Activated naive CD4-positive, alpha-beta T cell (primary cell): ENCODE measurements around the gene SLFN5.
"Not testable (repeated sequence)": the region's sequence is repeated elsewhere in the genome, so short reads cannot be mapped to it uniquely, and the experiment has no call there.

Source experiments
- DNase-seq, 4 experiments: peaks; one replicate each; lab custom pipeline; 2025; lab: John Stamatoyannopoulos, UW

The SLFN5 gene

DNA sequence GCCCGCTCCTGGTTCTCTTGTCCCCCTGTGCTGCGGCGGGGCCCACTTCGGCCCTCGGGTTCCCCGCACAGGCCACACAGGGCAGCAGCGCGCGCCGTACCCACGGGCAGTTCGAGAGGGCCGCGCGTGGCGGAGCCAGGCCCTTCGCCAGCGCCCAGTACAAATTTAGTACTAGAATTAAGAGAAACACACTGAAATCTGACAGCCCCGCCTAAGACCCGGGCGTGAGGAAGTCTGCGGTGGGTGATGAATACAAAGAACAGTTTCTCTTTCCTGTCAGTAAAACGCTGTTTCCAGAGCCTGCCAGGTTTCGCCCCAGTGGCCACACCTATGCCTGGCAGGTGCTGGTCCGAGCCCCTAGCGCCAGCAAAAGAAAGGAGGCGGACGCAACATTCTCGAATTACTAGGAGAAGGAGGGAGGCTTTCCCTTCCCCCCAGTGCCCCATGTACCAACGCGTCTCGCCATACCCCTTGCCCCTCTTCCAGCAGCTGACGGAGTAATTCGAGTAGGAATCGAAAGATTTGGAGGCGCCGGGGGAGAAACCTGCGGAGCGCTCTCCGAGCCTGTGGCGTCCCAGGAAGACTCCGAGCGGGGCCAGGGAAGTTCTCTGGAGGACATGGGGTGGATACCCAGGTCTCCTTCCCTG is 591 bp upstream of the SLFN5 start:
- DNase-seq: peak; percentile 35 to 80 (median 63)

DNA sequence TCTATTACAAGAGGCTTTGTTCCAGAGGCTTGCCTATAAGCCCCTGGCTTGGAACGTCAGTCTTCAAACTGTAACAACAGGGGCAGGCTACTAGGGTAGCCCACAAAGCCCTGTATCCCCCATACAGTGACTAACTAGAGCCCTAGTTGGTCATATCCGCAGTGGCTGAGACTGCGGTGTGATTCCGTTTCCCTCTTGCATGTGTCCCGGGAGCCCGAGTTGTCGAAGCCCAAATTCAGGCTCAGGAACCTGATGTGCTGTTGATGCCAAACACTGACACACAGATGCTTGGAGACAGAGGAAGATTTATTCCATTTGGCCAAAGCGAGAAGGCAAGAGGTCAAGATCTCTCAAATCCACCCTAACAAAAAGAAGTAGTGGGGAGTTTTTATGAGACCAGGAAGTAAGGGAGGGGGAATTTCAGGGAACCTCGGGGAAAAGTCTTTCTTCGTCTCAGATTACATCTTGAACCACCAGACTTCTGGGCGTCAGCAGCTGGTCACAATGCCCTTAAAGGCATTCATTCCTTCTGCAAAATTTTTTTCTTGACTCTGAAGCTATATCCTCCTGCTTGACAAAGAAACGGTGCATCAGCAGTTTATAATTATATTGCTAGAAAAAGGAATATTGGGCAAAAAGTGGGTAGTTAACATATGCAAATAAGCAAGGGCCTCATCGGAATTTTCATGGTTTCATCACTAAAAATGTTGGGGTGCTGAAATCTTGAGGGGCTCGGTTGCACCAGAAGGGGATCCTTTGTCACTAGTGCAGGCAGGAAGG is 879 bp downstream of the SLFN5 start:
- DNase-seq: peak in 3 of 4 experiments; percentile 10 to 44 (median 31)

DNA sequence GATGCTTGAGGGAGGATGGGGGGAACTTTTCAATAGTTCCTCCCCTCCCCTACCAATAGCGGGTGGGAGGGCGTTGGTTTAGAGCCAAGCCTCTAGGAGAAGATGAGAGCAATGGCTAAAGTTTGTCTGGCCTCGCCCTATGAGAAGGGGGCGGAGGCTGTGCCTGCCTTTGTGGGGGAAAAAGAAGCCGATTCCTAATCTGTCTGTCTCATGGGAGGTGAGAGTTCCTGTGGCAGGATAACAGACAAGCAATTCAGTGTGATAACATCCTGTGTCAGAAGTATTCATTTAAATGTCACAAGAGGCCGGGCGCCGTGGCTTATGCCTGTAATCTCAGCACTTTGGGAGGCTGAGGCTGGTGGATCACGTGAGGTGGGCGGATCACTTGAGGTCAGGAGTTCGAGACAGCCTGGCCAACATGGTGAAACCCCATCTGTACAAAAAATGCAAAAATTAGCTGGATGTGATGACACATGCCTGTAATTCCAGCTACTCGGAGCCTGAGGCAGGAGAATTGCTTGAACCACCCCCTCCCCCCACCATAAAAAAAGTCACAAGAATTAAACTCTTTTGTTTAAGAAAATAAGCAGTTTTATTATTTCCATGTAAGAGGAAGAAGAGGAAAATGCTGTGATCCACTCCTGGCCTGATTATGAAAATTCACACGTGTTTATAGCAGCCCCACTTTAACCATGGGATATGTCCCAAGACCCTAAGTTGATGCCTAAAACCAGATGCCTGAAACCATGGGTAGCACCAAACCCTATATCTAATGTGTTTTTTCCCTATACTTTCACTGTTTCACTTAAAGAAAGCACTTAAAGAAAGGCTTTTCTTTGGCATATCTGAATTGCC is 1.7 kb downstream of the SLFN5 start:
- DNase-seq: peak; percentile 59 to 90 (median 66)

DNA sequence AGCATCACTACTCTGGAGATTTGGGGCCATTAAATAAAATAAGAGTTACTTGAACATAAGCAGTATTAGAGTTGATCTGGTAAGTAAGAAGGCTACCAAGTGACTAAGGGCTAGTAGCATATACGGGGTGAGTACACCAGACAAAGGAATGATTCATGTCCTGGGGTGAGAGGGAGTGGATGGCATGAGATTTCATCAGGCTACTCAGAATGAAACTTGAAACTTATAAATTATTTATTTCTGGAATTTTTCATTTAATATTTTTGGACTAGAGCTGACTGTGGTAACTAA is 2.3 kb downstream of the SLFN5 start:
- DNase-seq: no peak

DNA sequence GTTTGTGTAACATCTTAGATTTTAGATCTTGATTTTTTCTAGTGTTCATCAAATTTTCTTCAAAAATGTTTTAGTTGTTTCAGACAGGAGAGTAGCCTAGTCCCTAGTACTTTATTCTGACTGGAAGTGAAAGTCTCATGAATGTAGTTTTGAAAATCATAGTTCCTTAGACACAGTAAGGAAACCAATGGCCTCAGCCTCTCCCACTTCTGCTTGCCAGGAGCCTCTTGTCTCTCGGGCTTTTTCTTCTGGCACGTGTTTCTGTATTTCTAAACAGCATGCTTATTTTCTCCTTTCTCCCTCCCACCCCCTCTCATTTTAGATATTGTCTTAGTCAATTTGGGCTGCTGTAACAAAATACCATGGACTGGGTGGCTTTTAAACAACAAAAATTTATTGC is 9.8 kb downstream of the SLFN5 start:
- no peak for DNase-seq

DNA sequence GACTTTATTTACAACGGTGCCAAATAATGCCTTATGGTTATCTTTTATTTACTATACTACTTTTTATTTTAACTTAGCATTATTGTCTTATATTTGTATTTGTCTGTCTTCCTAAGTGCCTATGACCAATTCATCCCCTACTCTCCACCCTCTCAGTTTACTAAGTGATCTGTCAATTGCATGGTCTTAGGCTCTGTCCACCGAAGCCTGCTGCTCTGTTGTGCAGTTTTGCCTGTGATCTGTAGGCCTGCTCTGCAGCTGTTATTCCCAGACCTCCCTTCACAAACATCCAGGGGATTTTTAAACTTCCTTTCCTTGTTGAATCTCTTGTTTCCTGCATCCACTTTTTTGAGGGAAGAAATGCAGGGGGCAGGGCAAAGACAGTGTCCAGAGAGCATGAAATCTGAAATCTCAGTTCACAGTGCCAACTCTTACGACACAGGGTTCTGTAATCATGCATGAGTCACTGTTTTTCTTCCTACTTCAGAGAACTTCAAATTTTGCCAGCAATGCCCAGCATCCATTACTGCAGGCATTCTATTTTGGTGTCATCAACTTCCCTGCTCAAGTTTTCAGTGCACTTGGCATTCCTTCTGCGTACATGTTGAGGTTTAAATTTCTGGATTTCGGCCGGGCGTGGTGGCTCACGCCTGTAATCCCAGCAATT is 11.4 kb downstream of the SLFN5 start:
- DNase-seq: no peak

DNA sequence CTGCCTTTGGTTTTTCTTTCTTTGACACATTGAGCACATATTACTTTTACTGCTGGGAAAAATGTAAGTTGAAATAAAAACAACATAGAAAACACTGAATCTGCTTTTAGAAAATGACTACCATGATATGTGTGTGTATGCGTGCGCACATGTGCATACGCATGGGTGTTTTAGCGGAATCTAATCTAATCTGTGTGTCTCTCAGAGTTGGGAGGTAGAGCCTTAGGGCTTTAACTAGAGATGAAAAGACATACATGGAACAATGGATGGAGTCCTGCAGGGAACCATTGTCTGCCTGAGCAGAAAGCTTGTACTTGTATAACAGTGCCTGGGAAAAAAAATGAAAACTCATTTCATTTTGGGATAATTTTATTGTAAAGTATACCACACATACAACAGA is 12.4 kb downstream of the SLFN5 start:
- no peak for DNase-seq

DNA sequence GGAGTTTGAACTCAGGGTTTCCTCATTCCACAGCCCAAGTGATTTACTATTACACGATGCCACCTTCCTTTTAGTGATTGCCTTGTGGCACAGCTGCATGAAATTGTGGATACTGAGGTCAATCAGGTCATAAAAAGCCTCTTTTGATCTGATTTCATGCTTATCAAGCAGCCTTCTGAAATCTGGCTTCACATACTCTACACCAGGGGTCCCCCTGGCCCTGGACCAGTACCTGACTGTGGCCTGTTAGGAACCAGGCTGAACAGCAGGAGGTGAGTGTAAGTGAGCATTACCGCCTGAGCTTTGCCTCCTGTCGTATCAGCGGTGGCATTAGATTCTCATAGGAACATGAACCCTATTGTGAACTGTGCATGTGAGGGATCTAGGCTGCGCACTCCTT is 13.8 kb downstream of the SLFN5 start:
- no peak for DNase-seq

DNA sequence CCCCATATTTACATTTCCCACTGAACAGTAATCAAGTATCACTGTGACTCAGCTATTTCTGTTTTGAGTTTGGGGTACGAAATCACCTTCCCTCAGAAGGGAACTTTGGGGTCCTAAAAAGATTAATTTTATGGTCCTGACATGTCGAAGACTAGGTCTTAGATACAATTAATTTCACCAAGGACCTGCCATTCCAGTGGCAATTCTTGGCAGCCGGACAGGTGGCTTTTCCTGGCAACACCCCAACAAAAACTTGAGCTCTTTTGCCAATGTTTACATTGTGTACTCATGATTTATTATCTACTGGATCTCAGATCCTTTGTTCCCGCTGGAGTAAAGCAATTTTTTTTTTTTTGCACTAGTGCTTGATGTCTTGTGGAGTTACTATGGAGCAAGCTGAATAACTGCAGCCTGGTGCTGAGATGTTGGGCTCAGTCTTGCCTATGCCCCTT is 14.4 kb downstream of the SLFN5 start:
- DNase-seq: no peak

DNA sequence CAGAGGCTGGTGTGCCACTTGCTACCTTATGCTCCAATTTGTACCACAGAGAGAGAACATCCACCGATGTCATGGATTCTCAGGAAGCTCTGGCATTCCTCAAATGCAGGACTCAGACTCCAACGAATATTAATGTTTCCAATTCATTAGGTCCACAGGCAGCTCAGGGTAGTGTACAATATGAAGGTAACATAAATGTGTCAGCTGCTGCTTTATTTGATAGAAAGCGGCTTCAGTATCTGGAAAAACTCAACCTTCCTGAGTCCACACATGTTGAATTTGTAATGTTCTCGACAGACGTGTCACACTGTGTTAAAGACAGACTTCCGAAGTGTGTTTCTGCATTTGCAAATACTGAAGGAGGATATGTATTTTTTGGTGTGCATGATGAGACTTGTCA is 16.1 kb downstream of the SLFN5 start:
- DNase-seq: no peak

DNA sequence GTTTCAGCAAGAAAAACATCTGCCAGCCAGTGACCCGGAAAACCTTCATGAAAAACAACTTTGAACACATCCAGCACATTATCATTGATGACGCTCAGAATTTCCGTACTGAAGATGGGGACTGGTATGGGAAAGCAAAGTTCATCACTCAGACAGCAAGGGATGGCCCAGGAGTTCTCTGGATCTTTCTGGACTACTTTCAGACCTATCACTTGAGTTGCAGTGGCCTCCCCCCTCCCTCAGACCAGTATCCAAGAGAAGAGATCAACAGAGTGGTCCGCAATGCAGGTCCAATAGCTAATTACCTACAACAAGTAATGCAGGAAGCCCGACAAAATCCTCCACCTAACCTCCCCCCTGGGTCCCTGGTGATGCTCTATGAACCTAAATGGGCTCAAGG is 22.2 kb downstream of the SLFN5 start:
- DNase-seq: no peak

DNA sequence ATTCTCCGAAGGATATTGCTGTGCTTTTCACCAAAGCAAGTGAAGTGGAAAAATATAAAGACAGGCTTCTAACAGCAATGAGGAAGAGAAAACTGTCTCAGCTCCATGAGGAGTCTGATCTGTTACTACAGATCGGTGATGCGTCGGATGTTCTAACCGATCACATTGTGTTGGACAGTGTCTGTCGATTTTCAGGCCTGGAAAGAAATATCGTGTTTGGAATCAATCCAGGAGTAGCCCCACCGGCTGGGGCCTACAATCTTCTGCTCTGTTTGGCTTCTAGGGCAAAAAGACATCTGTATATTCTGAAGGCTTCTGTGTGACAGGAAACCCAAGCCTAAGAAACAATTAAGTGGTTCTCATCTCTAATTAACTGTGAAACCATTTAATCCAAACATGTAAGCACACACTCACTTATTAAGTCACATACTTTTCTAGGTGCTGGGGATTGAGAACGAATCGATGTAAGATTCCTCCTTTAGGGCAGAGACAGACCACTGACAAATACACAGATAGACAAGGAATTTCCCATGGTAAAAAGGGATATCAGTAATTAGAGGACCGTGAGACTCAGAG is 22.8 kb downstream of the SLFN5 start:
- no peak for DNase-seq

DNA sequence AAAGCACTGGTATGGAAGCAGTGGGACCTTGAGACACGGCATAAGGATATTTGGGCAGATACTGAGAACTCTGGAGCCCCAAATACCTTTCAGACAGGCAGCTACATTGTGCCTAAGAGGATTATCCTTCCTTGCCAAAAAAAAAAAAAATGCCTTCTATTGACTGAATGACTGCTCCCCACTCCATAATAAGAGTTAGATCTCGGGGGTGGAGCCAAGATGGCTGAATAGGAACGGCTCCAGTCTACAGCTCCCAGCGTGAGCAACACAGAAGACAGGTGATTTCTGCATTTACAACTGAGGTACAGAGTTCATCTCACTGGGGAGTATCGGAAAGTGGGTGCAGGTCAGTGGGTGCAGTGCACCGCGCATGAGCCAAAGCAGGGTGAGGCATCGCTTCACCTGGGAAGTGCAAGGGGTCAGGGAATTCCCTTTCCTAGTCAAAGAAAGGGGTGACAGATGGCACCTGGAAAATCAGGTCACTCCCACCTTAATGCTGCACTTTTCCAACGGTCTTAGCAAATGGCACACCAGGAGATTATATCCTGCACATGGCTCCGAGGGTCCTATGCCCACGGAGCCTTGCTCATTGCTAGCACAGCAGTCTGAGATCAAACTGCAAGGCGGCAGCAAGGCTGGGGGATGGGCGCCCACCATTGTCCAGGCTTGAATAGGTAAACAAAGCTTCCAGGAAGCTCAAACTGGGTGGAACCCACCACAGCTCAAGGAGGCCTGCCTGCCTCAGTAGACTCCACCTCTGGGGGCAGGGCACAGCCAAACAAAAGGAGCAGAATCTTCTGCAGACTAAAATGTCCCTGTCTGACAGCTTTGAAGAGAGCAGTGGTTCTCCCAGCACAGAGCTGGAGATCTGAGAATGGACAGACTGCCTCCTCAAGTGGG is 31.5 kb downstream of the SLFN5 start:
- DNase-seq: peak in 2 of 4 experiments; percentile 20 to 43

DNA sequence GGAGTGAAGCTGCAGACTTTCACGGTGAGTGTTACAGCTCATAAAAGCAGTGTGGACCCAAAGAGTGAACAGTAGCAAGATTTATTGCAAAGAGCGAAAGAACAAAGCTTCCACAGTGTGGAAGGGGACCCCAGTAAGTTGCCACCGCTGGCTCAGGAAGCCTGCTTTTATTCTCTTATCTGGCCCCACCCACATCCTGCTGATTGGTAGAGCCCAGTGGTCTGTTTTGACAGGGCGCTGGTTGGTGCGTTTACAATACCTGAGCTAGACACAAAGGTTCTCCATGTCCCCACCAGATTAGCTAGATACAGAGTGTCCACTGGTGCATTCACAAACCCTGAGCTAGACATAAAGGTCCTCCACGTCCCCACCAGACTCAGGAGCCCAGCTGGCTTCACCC is 35.6 kb downstream of the SLFN5 start:
- DNase-seq: not testable (repeated sequence)

DNA sequence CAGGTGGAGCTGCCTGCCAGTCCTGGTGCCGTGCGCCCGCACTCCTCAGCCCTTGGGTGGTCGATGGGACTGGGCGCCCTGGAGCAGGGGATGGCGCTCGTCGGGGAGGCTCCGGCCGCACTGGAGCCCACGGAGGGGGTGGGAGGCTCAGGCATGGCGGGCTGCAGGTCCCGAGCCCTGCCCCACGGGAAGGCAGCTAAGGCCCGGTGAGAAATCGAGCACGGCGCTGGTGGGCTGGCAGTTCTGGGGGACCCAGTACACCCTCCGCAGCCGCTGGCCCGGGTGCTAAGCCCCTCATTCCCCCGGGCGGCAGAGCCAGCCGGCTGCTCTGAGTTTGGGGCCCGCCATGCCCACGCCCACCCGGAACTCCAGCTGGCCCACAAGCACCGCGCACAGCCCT is 36.0 kb downstream of the SLFN5 start:
- DNase-seq: not testable (repeated sequence)

DNA sequence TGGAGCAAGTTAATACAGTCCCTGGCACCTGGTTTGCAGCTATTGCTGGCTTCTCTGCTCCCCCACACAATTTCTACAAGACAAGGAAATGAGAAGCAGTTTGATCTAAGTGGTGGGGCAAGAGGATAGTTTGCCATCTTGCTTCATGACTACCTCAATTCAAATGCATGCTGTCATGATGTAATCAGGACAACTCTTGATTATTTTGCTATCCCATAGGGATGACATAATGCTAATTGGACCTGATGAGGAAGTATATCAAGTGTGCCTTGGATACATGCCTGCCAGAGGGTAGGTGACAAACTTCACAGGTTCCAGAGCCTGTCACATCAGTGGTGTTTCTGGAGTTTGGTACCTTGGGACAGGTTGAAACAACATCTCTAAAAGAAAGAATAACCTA is 40.9 kb downstream of the SLFN5 start:
- DNase-seq: no peak

DNA sequence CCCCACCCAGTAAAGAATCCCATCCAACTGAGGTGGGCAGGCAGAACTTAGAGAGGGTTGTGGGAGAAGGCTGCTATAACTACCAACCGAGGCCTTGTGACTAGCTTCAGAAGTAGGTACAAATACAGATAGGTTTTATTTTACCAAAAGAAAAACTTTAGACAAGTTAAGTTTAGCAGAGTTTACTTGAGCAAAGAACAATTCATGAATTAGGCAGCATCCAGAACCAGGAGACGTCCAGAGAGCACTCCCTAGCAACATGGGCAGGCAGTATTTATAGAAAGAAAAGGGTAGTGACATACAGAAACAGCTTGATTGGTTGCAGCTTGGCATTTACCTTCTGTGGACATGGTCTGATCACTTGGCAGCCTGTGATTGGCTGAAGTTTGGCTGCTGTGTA is 42.1 kb downstream of the SLFN5 start:
- DNase-seq: no peak

DNA sequence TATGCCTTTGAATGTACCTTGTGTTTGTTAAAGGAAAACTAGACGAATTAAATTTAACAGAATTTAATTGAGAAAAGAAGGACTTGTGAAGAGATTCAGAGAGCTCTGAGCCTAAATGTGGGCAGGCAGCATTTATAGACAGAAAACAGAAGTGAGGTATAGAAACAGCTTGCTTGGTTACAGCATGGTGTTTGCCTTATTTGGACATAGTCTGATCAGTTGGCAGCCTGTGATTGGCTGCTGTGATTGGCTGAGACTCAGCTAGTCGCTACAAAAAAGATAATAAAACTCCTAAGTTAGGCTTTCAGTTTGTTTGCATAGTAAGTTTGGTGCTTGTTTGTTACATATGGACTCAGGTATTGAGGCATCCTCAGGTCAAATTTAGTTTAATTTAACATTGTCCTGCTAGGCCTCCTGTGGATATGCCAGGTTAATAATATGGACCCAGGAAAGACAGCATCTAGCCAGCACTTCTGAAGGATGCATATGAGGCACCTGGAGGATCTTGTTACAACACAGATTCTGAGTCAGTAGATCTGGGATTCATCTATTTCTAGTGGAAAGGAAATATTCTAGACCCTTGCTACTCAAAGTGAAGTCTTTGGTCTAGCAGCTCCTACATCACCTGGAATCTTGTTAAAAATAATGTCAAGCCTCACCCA is 43.4 kb downstream of the SLFN5 start:
- no peak for DNase-seq

DNA sequence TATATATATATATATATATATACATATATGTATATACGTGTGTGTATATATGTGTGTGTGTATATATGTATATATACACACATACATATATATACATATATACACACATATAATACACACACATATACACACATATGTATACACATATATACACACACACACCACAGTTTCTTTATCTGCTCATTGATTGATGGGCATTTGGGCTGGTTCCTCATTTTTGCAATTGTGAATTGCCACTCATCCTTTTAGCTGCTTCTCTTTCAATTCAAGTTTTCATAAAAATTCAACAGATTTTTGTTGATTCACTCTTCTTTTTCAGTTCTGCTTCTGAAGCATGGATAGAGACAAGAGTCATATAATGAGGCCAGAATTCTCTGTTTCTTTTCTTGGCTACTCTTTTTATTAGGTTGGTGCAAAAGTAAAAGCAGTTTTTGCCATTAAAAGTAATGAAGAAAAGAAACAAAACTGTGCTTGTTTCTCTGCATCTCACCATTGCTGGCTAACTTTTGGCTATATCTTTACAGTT is 44.5 kb downstream of the SLFN5 start:
- no peak for DNase-seq

DNA sequence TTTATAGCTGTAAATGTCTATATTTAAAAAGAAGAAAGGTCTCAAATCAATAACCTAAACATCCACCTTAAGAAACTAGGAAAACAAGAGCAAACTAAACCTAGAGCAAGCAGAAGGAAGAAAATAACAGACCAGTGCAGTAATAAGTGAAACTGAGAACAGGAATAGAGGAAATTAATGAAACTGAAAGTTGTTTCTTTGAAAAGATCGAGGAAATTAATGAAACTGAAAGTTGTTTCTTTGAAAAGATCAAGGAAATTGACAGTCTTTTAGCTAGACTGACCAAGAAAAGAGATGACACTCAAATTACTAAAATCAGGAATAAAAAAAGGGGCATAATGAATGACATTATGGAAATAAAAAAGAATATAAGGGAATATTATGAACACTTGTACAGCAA is 46.4 kb downstream of the SLFN5 start:
- DNase-seq: no peak
